Loucy (cell line): ENCODE results near the gene SETD2.

ENCODE experiments used
- EZH2phosphoT487 ChIP-seq: fragments of 200-600 bp; IDR thresholded peaks from 2 replicates; pipeline ENCODE4 v1.6.1; 2018; ENCODE audit warnings: antibody characterized with exemption, mild to moderate bottlenecking, moderate library complexity, borderline replicate concordance
- TF ChIP-seq, protein P1 (sequence below): fragments of 200-600 bp; sonication (generic); conservative IDR thresholded peaks from 2 replicates; pipeline ENCODE4 v1.5.1; 2014; ENCODE audit warnings: mild to moderate bottlenecking, antibody characterized with exemption, low read length

DNA sequence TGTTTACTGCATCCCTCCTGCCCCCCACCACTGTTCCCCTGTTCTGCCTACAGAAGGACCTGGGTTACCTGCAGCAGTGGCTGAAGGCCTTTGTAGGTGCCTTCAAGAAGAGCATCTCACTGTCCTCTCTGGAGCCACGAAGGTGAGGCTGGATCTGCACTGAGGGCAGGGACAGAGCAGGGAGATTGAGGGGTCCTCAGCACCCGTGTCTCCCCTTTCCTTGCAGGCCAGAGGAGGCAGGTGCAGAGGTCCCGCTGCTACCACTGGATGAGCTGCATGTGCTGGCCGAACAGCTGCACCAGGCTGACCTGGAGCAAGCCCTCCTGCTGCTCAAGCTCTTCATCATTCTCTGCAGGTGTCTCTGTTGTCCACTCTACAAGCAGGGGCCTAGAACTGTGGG is 175.3 kb downstream of the SETD2 start:
- TF ChIP-seq, protein P1, sequence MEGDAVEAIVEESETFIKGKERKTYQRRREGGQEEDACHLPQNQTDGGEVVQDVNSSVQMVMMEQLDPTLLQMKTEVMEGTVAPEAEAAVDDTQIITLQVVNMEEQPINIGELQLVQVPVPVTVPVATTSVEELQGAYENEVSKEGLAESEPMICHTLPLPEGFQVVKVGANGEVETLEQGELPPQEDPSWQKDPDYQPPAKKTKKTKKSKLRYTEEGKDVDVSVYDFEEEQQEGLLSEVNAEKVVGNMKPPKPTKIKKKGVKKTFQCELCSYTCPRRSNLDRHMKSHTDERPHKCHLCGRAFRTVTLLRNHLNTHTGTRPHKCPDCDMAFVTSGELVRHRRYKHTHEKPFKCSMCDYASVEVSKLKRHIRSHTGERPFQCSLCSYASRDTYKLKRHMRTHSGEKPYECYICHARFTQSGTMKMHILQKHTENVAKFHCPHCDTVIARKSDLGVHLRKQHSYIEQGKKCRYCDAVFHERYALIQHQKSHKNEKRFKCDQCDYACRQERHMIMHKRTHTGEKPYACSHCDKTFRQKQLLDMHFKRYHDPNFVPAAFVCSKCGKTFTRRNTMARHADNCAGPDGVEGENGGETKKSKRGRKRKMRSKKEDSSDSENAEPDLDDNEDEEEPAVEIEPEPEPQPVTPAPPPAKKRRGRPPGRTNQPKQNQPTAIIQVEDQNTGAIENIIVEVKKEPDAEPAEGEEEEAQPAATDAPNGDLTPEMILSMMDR: no peak
- TF ChIP-seq EZH2phosphoT487: no peak
